Measurements from ENCODE around the gene COQ5. TPM values are rescaled to one million over a fixed set of nuclear protein-coding genes. Genes with fewer than 3 reads are reported as not detected.

Gene COQ5
- 10 to 100 TPM in 3 of 5 donors, 1 to 10 TPM in 2; 2.6 to 32.4 (median 10.5) TPM for total RNA-seq
- 10 to 100 TPM; 24.0 to 31.8 (median 27.8) TPM for polyA plus RNA-seq
- long read RNA-seq, donor 1, partial matches to known transcripts = 48 of 52 reads
- long read RNA-seq, donor 1, other reads (novel, unspliced or antisense) = 0 of 52 reads
- long read RNA-seq, donor 2, transcript COQ5-201 (7 exons, 1,535 nt) = major isoform, 7 of 15 reads
- long read RNA-seq, donor 2, partial matches to known transcripts = 8 of 15 reads
- long read RNA-seq, donor 2, other reads (novel, unspliced or antisense) = 0 of 15 reads
- long read RNA-seq, donor 3, transcript COQ5-201 (7 exons, 1,535 nt) = major isoform, 8 of 39 reads
- long read RNA-seq, donor 3, partial matches to known transcripts = 30 of 39 reads
- long read RNA-seq, donor 3, other reads (novel, unspliced or antisense) = 0 of 39 reads
- long read RNA-seq, donor 4, partial matches to known transcripts = 0 of 2 reads
- long read RNA-seq, donor 4, other reads (novel, unspliced or antisense) = 0 of 2 reads
- long read RNA-seq, donor 5, transcript COQ5-201 (7 exons, 1,535 nt) = major isoform, 5 of 6 reads
- long read RNA-seq, donor 5, partial matches to known transcripts = 0 of 6 reads
- long read RNA-seq, donor 5, other reads (novel, unspliced or antisense) = 0 of 6 reads
- long read RNA-seq, donor 6, transcript COQ5-201 (7 exons, 1,535 nt) = major isoform, 24 of 50 reads
- long read RNA-seq, donor 6, partial matches to known transcripts = 20 of 50 reads
- long read RNA-seq, donor 6, other reads (novel, unspliced or antisense) = 5 of 50 reads
- long read RNA-seq, donor 7, transcript COQ5-201 (7 exons, 1,535 nt) = major isoform, 6 of 12 reads
- long read RNA-seq, donor 7, partial matches to known transcripts = 6 of 12 reads
- long read RNA-seq, donor 7, other reads (novel, unspliced or antisense) = 0 of 12 reads
- long read RNA-seq, donor 8, transcript COQ5-201 (7 exons, 1,535 nt) = major isoform, 7 of 18 reads
- long read RNA-seq, donor 8, partial matches to known transcripts = 11 of 18 reads
- long read RNA-seq, donor 8, other reads (novel, unspliced or antisense) = 0 of 18 reads
- long read RNA-seq, donor 9, transcript COQ5-201 (7 exons, 1,535 nt) = major isoform, 6 of 93 reads
- long read RNA-seq, donor 9, partial matches to known transcripts = 87 of 93 reads
- long read RNA-seq, donor 9, other reads (novel, unspliced or antisense) = 0 of 93 reads
- long read RNA-seq, donor 10, transcript COQ5-201 (7 exons, 1,535 nt) = major isoform, 5 of 6 reads
- long read RNA-seq, donor 10, partial matches to known transcripts = 0 of 6 reads
- long read RNA-seq, donor 10, other reads (novel, unspliced or antisense) = 0 of 6 reads

DNA sequence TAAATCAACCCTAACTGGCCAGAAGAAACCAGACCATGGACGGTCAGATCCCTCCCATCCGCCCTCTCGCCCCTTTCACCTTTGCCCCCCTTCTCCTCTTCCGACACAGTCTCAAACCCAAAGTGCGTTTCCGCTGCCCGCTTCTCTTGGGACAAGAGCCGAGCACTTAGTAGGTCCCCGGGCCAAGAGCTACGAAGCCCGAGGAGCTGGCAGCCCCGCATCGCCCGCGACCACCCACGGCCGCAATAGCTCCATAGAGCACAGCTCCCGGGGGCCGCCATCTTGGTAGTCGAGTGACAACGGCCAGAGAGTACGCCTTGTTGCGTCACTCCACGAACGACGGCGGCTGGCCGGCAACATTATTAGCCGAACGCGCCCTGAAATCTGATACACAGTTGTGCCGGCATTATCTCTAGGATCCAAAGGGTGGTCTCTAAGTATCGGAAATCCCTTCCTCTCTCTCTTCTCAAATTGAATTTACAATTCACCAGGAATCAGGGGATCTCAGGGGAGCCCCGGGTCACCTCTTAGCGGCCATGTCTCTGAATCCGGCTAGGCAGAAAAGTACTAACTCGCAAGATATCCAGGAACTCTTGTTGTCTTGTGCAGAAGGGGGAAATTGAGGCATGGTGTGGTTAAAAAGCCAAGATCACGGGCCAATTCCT, at the start of gene COQ5:
Gene COQ5 (minus strand): TSS at position 298 of the 665 bp plus-strand sequence. CDS start 17 bp downstream, at position 281.
- 0 to 1% (median 1%) methylated on average over 36 to 38 of the region's 38 CpGs for WGBS, 5 donors
- TF ChIP-seq EP300 (IDR thresholded peaks at IDR 0.05) (no peak), POLR2AphosphoS5 (IDR thresholded peaks at IDR 0.05) (peak; percentile 81 to 91 (median 81)), POLR2A (IDR thresholded peaks at IDR 0.05) (peak in 1 of 4 donors; percentile 17)
- TF ChIP-seq, protein P1, sequence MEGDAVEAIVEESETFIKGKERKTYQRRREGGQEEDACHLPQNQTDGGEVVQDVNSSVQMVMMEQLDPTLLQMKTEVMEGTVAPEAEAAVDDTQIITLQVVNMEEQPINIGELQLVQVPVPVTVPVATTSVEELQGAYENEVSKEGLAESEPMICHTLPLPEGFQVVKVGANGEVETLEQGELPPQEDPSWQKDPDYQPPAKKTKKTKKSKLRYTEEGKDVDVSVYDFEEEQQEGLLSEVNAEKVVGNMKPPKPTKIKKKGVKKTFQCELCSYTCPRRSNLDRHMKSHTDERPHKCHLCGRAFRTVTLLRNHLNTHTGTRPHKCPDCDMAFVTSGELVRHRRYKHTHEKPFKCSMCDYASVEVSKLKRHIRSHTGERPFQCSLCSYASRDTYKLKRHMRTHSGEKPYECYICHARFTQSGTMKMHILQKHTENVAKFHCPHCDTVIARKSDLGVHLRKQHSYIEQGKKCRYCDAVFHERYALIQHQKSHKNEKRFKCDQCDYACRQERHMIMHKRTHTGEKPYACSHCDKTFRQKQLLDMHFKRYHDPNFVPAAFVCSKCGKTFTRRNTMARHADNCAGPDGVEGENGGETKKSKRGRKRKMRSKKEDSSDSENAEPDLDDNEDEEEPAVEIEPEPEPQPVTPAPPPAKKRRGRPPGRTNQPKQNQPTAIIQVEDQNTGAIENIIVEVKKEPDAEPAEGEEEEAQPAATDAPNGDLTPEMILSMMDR (IDR thresholded peaks at IDR 0.05) = no peak

DNA sequence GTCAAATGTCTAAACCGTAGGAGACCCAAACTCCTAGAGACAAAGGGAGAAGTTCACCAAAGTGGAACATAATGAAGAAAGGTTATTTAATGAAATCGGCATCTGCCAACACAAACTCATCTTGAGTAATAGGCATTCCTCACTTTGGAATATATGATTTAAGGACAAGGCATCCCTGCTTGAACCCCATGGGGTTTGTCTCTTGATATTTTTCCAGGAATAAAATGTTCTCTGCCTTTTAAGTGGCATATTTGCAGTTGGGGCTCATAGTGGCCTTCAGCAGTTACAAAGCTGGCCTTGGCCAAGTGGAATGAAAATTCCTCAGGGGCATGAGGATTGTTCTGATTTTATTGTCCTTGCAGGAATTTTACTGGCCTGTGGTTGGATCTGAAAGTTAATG, 45.1 kb upstream of the COQ5 start:
- Histone ChIP-seq H3K27me3 (no peaks in the 10 kb centered on the region), H3K4me1 (peaks cover 0 to 18% (median 2%) of the 10 kb centered on the region in 4 donors), H3K4me3 (no peak overlapping the region), H3K9me3 (no peaks in the 10 kb centered on the region), H3K36me3 (peaks cover 97 to 100% (median 100%) of the 10 kb centered on the region in 4 donors), H3K27ac (peak overlapping the region in 1 of 5 donors; percentile 8)
- 80 to 89% (median 83%) methylated on average over 2 of the region's 2 CpGs for WGBS, 5 donors
- no peak for DNase-seq
- intact Hi-C loops (cut with DNase I; ENCODE audit: low total_unique reads) = no loop called here
- TF ChIP-seq EP300 (IDR thresholded peaks at IDR 0.05) (no peak), POLR2A (IDR thresholded peaks at IDR 0.05) (no peak), POLR2AphosphoS5 (IDR thresholded peaks at IDR 0.05) (no peak)
- TF ChIP-seq, protein P1 (IDR thresholded peaks at IDR 0.05) = no peak

More for the DNA sequence above, at the start of gene COQ5:
- Histone ChIP-seq H3K4me1 (peaks cover 4 to 51% (median 24%) of the 10 kb centered on the region in 4 donors), H3K27me3 (no peaks in the 10 kb centered on the region), H3K27ac (peak within 1 kb of the TSS; percentile 91 to 98 (median 94)), H3K4me3 (peak within 1 kb of the TSS; percentile 61 to 90 (median 70)), H3K9me3 (no peaks in the 10 kb centered on the region), H3K36me3 (peaks cover 0 to 14% (median 4%) of the 10 kb centered on the region in 4 donors)
- peak; percentile 92 to 97 for DNase-seq
- intact Hi-C loops (cut with DNase I; ENCODE audit: low total_unique reads) = no loop called here

GRCh38 chr12:120573560-120573959, 44.6 kb upstream of the COQ5 start:
- no peak overlapping the region for H3K27ac ChIP-seq
- intact Hi-C loops (cut with DNase I; ENCODE audit: low total_unique reads) = no loop called here
- H3K4me3 ChIP-seq = no peak overlapping the region
- no peak for TF ChIP-seq EP300 (IDR thresholded peaks at IDR 0.05)
- TF ChIP-seq POLR2AphosphoS5 (IDR thresholded peaks at IDR 0.05) = no peak
- TF ChIP-seq POLR2A (IDR thresholded peaks at IDR 0.05) = no peak
- TF ChIP-seq, protein P1 (IDR thresholded peaks at IDR 0.05) = no peak
- H3K9me3 ChIP-seq = no peaks in the 10 kb centered on the region
- WGBS, 5 donors = 65 to 80% (median 71%) methylated on average over 6 of the region's 6 CpGs
- DNase-seq = no peak
- H3K36me3 ChIP-seq = peaks cover 97 to 100% (median 100%) of the 10 kb centered on the region in 4 donors
- no peaks in the 10 kb centered on the region for H3K27me3 ChIP-seq
- peaks cover 0 to 18% (median 2%) of the 10 kb centered on the region in 4 donors for H3K4me1 ChIP-seq
